Suppressor macrophage treated with lipopolysaccharide for 4 hours (primary cell): ENCODE results near the gene PPFIBP2.

Experiments used
- DNase-seq: peaks from one replicate; pipeline ENCODE4 v3.0.0-alpha.2; 2020

Gene PPFIBP2

GRCh38 chr11:7670641-7671040, 156.8 kb downstream of the PPFIBP2 start:
- DNase-seq: peak; percentile 60

GRCh38 chr11:7671347-7672215, 157.8 kb downstream of the PPFIBP2 start:
- DNase-seq: no peak

GRCh38 chr11:7672276-7672959, 158.6 kb downstream of the PPFIBP2 start:
- DNase-seq: no peak

GRCh38 chr11:7672960-7673723, 159.3 kb downstream of the PPFIBP2 start, which contains the start of gene CYB5R2:
CYB5R2 (minus strand) TSS chr11:7673500; CDS start chr11:7672825, 675 bp downstream.
- peak; percentile 37 for DNase-seq

GRCh38 chr11:7673724-7674434, 160.1 kb downstream of the PPFIBP2 start:
- DNase-seq: no peak

GRCh38 chr11:7675631-7676030, 161.8 kb downstream of the PPFIBP2 start:
- DNase-seq: no peak

GRCh38 chr11:7677071-7677470, 163.3 kb downstream of the PPFIBP2 start:
- peak; percentile 81 for DNase-seq

GRCh38 chr11:7677796-7678201, 164.0 kb downstream of the PPFIBP2 start:
- DNase-seq: no peak

GRCh38 chr11:7683571-7683970, 169.8 kb downstream of the PPFIBP2 start:
- DNase-seq: no peak

GRCh38 chr11:7686761-7687160, 173.0 kb downstream of the PPFIBP2 start:
- DNase-seq: no peak

GRCh38 chr11:7687386-7687785, 173.6 kb downstream of the PPFIBP2 start:
- DNase-seq: no peak

- DNase-seq: peak; percentile 55
Measured at GRCh38 chr11:7688238-7688826, 174.5 kb downstream of the PPFIBP2 start.

- DNase-seq: no peak
Measured at GRCh38 chr11:7689239-7689638, 175.4 kb downstream of the PPFIBP2 start.

GRCh38 chr11:7690648-7691047, 176.8 kb downstream of the PPFIBP2 start:
- peak; percentile 28 for DNase-seq

- DNase-seq: no peak
Measured at GRCh38 chr11:7691759-7692350, 178.1 kb downstream of the PPFIBP2 start.

GRCh38 chr11:7692426-7692825, 178.6 kb downstream of the PPFIBP2 start:
- no peak for DNase-seq

GRCh38 chr11:7694235-7694634, 180.4 kb downstream of the PPFIBP2 start:
- DNase-seq: no peak

GRCh38 chr11:7696424-7696823, 182.6 kb downstream of the PPFIBP2 start:
- no peak for DNase-seq
